NB4 (cell line): Measurements from ENCODE around the gene PGBD5.

ENCODE experiments used
- POLR2A ChIP-seq: IDR thresholded peaks from 2 replicates; pipeline ENCODE4 v1.6.1; 2011; ENCODE audit warnings: mild to moderate bottlenecking; ENCODE audit not compliant: insufficient read length; ENCODE audit errors: extremely low read depth
- TF ChIP-seq, protein P1 (sequence below): IDR thresholded peaks from one replicate; pipeline ENCODE4 v1.5.1; 2012; ENCODE audit warnings: low read depth, low read length

DNA sequence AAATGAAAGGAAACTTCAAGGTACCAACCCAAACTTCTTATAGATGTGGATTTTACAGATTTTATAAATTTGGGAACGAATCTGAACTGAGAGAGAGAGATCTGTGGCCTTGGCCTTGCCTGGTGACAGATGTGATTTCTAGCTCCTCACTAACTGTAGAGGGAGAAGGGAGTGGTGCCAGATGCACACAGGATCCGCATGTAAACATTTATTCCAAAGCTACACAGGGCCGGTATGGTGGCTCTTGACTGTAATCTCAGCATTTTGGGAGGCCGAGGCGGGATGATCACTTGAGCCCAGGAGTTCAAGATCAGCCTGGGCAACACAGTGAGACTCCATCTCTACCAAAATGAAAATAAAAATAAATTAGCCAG, 77.1 kb downstream of the PGBD5 start:
- TF ChIP-seq, protein P1, sequence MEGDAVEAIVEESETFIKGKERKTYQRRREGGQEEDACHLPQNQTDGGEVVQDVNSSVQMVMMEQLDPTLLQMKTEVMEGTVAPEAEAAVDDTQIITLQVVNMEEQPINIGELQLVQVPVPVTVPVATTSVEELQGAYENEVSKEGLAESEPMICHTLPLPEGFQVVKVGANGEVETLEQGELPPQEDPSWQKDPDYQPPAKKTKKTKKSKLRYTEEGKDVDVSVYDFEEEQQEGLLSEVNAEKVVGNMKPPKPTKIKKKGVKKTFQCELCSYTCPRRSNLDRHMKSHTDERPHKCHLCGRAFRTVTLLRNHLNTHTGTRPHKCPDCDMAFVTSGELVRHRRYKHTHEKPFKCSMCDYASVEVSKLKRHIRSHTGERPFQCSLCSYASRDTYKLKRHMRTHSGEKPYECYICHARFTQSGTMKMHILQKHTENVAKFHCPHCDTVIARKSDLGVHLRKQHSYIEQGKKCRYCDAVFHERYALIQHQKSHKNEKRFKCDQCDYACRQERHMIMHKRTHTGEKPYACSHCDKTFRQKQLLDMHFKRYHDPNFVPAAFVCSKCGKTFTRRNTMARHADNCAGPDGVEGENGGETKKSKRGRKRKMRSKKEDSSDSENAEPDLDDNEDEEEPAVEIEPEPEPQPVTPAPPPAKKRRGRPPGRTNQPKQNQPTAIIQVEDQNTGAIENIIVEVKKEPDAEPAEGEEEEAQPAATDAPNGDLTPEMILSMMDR = no peak
- no peak for TF ChIP-seq POLR2A
